OCI-LY1 (cell line): ENCODE measurements around the gene ZSWIM1.
A peak's percentile ranks its signal among the peaks of the same experiment; 100 is the strongest.

Experiments used
- H2AFZ ChIP-seq: fragments of 200-600 bp; sonication (generic), shearing (Covaris generic); 2 replicates; pipeline ENCODE4 v1.6.0; 2014; ENCODE audit warnings: antibody characterized with exemption, mild to moderate bottlenecking, low read length
- H3F3A ChIP-seq: fragments of 200-600 bp; sonication (generic), shearing (Covaris generic); 2 replicates; pipeline ENCODE4 v1.6.0; 2014; ENCODE audit warnings: mild to moderate bottlenecking, antibody characterized with exemption, low read length, moderate library complexity; ENCODE audit not compliant: insufficient read depth
- H3K27ac ChIP-seq: fragments of 200-600 bp; sonication (generic); 2 replicates; pipeline ENCODE4 v1.5.1; 2014; ENCODE audit warnings: low read length, mixed run types, mild to moderate bottlenecking, low read depth; ENCODE audit not compliant: poor library complexity, severe bottlenecking
- H3K27me3 ChIP-seq: fragments of 200-600 bp; sonication (generic); 2 replicates; pipeline ENCODE4 v1.6.0; 2014; ENCODE audit warnings: antibody characterized with exemption, mild to moderate bottlenecking, low read length, moderate library complexity; ENCODE audit not compliant: insufficient read depth
- H3K36me3 ChIP-seq: fragments of 200-600 bp; sonication (generic); 2 replicates; pipeline ENCODE4 v1.6.1; 2014; ENCODE audit warnings: mild to moderate bottlenecking, antibody characterized with exemption, low read length, moderate library complexity, mixed read lengths; ENCODE audit not compliant: insufficient read depth
- H3K4me1 ChIP-seq: fragments of 200-600 bp; sonication (generic); 2 replicates; pipeline ENCODE4 v1.5.1; 2014; ENCODE audit warnings: mild to moderate bottlenecking, low read length, moderate library complexity; ENCODE audit not compliant: insufficient read depth, severe bottlenecking
- H3K4me2 ChIP-seq: fragments of 200-600 bp; sonication (generic), shearing (Covaris generic); 2 replicates; pipeline ENCODE4 v1.6.1; 2014; ENCODE audit warnings: low read length
- H3K4me3 ChIP-seq: fragments of 200-600 bp; sonication (generic); 2 replicates; pipeline ENCODE4 v1.5.1; 2014; ENCODE audit warnings: low read length, low read depth, mild to moderate bottlenecking, mixed read lengths; ENCODE audit not compliant: poor library complexity, severe bottlenecking
- H3K79me2 ChIP-seq: fragments of 200-600 bp; shearing (Covaris generic); 2 replicates; pipeline ENCODE4 v1.6.1; 2016; ENCODE audit warnings: mixed run types, low read length, mixed read lengths; ENCODE audit not compliant: insufficient read depth
- H3K9ac ChIP-seq: fragments of 200-600 bp; sonication (generic), shearing (Covaris generic); 2 replicates; pipeline ENCODE4 v1.6.1; 2014; ENCODE audit warnings: mild to moderate bottlenecking, low read length, mixed read lengths
- H3K9me2 ChIP-seq: fragments of 200-600 bp; sonication (generic), shearing (Covaris generic); 2 replicates; pipeline ENCODE4 v1.6.1; 2014; ENCODE audit warnings: low read depth, mild to moderate bottlenecking, low read length, mixed read lengths
- H3K9me3 ChIP-seq: fragments of 200-600 bp; shearing (Covaris generic); 2 replicates; pipeline ENCODE4 v1.6.1; 2014; ENCODE audit warnings: low read length, mixed read lengths
- H4K20me1 ChIP-seq: fragments of 200-600 bp; sonication (generic), shearing (Covaris generic); 2 replicates; pipeline ENCODE4 v1.6.0; 2016; ENCODE audit warnings: mild to moderate bottlenecking, low read length; ENCODE audit not compliant: insufficient read depth
- EZH2 ChIP-seq: fragments of 200-600 bp; sonication (generic), shearing (Covaris generic); IDR thresholded peaks from 2 replicates; pipeline ENCODE4 v1.8.0; 2017; ENCODE audit warnings: borderline replicate concordance, mixed run types, mild to moderate bottlenecking, antibody characterized with exemption, low read length, moderate library complexity, mixed read lengths
- TF ChIP-seq, protein P1 (sequence below): fragments of 200-600 bp; sonication (generic), shearing (Covaris generic); IDR thresholded peaks from 2 replicates; pipeline ENCODE4 v1.5.1; 2017; ENCODE audit warnings: mild to moderate bottlenecking, antibody characterized with exemption, low read length, moderate library complexity, mixed read lengths

The ZSWIM1 gene

DNA sequence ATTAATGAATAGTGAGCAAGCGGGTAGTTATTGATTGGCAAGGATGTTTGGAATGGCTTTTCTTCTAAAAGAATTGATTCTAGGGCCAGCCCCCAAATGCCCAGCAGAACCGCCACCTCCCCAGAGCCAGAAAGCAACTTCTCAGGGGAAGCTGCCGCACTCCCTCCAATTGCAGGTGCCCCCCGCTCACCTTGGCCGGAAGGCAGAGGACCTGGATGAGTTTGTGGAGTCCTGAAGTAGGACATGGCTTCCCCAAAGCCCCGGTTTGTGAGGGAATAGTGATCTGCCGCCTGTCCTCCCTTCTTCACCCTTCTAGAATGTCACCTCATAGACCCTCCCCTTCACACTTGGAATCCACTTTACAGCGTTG is 6.3 kb downstream of the ZSWIM1 start, which contains the start of gene SPATA25:
SPATA25 (minus strand) TSS at position 277 of the 370 bp plus-strand sequence; CDS start at position 245, 32 bp downstream.
- TF ChIP-seq EZH2, result no peak
- TF ChIP-seq, protein P1, sequence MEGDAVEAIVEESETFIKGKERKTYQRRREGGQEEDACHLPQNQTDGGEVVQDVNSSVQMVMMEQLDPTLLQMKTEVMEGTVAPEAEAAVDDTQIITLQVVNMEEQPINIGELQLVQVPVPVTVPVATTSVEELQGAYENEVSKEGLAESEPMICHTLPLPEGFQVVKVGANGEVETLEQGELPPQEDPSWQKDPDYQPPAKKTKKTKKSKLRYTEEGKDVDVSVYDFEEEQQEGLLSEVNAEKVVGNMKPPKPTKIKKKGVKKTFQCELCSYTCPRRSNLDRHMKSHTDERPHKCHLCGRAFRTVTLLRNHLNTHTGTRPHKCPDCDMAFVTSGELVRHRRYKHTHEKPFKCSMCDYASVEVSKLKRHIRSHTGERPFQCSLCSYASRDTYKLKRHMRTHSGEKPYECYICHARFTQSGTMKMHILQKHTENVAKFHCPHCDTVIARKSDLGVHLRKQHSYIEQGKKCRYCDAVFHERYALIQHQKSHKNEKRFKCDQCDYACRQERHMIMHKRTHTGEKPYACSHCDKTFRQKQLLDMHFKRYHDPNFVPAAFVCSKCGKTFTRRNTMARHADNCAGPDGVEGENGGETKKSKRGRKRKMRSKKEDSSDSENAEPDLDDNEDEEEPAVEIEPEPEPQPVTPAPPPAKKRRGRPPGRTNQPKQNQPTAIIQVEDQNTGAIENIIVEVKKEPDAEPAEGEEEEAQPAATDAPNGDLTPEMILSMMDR, result no peak
- Histone ChIP-seq H3K27me3 (no peaks in the 10 kb centered on the region), H3K4me1 (peaks cover 23% of the 10 kb centered on the region), H3K9ac (no peak within 1 kb of the TSS), H3K36me3 (peaks cover 43% of the 10 kb centered on the region), H3K27ac (no peak within 1 kb of the TSS), H3K4me2 (no peak within 1 kb of the TSS), H4K20me1 (no peaks in the 10 kb centered on the region), H3K9me2 (no peaks in the 10 kb centered on the region), H3K4me3 (no peak within 1 kb of the TSS), H2AFZ (no peak within 1 kb of the TSS), H3K9me3 (no peaks in the 10 kb centered on the region), H3K79me2 (no peaks in the 10 kb centered on the region), H3F3A (no peaks in the 10 kb centered on the region; the same call in 1 of the 2 replicates)

DNA sequence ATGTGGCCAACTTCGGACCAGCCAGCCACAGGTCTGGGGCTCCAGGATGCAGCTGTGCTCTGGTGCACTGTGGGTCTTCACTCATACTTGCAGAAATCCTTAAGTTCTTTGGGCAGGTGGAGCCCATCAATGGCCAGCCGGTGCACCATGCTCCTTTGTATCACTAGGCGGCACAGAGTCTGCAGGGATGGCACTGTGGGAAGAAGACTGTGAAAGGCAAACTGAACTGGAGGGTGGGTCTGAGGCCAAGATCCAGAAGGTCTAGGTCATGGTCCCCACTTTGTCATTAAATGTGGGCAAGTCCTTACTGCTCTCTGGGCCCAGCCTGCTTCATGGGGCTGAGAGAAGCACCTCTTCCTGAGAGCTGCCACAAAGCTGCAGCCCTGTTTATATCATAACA is 7.7 kb downstream of the ZSWIM1 start:
- no peak overlapping the region for H2AFZ ChIP-seq
- peaks cover 31% of the 10 kb centered on the region for H3K36me3 ChIP-seq
- no peaks in the 10 kb centered on the region for H3K27me3 ChIP-seq
- no peak overlapping the region for H3K4me3 ChIP-seq
- no peaks in the 10 kb centered on the region; the same call in 1 of the 2 replicates for H3F3A ChIP-seq
- H3K4me1 ChIP-seq, result peaks cover 30% of the 10 kb centered on the region
- H3K79me2 ChIP-seq, result no peaks in the 10 kb centered on the region
- no peak overlapping the region for H3K9ac ChIP-seq
- H3K4me2 ChIP-seq, result no peak overlapping the region
- H3K27ac ChIP-seq, result peak overlapping the region; percentile 7
- no peaks in the 10 kb centered on the region for H4K20me1 ChIP-seq
- TF ChIP-seq, protein P1, result no peak
- no peak for TF ChIP-seq EZH2
- H3K9me2 ChIP-seq, result no peaks in the 10 kb centered on the region
- H3K9me3 ChIP-seq, result no peaks in the 10 kb centered on the region

DNA sequence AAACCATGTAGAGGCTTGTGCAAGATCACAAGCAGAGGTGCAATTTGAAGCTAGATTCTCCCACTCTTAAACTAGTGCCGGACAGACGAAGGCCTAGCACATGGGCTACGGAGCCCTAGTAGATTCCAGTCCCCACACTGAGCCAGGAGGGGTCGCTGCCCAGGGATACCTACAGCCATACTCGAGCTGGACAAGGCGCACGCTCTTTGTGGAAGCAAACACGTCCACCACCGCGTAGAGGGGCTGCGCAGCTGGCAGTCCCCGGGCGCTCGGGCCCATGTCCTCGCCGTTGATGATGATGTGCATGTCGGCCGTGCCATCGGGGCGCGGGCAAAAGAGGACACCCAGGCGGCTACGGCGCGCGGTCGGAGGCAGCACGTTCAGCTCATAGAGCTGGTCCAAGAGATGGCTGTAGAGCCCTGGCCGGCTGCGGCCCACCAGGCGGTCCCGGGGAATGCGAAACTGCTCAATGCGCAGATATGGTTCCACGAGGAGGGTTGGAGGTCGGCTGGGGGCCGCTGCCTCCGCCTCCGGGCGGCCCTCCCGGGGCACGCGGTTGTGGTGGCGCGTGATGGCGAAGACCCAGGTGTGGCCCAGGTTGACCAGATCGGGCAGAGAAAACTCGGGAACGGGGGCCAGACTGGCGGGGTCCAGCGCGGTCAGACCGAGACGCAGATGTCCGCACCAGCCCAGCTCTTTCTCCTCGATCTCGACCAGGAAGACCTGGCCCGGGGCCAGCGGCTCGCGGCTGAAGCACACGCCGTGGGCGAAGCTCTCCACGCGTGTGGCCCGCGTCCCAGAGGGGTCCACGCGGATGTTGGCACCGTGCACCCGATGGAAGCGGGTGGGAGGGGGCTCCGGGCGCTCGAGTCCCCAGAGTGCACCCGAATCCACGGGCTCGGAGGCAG is 9.3 kb downstream of the ZSWIM1 start:
- no peaks in the 10 kb centered on the region for H3K79me2 ChIP-seq

More for the DNA sequence above, 9.3 kb downstream of the ZSWIM1 start:
- H3K9me3 ChIP-seq, result no peaks in the 10 kb centered on the region
- H3F3A ChIP-seq, result no peaks in the 10 kb centered on the region; the same call in 1 of the 2 replicates
- peak overlapping the region; percentile 24 for H3K27ac ChIP-seq
- H3K4me2 ChIP-seq, result peak overlapping the region; percentile 93
- no peak for TF ChIP-seq EZH2
- TF ChIP-seq, protein P1, result peak; percentile 64; the same call in 1 of the 2 replicates
- H3K4me1 ChIP-seq, result peaks cover 30% of the 10 kb centered on the region
- no peak overlapping the region for H2AFZ ChIP-seq
- H3K36me3 ChIP-seq, result peaks cover 25% of the 10 kb centered on the region; the same call in 1 of the 2 replicates
- peak overlapping the region; percentile 75 for H3K4me3 ChIP-seq
- no peaks in the 10 kb centered on the region for H3K9me2 ChIP-seq
- H3K27me3 ChIP-seq, result no peaks in the 10 kb centered on the region
- H3K9ac ChIP-seq, result peak overlapping the region; percentile 70
- H4K20me1 ChIP-seq, result no peaks in the 10 kb centered on the region
